PC-3 (cell line): ENCODE data around the gene MIER1. TPM values are rescaled to one million over a fixed set of nuclear protein-coding genes. Genes with fewer than 3 reads are reported as not detected.

Experiments
- ATAC-seq: fragments of 200-7000 bp; cut with Tn5 transposase; 2 replicates; pipeline ENCODE4 v1.9.1; 2020; ENCODE audit warnings: mild to moderate bottlenecking, moderate library complexity
- BruUV-seq: library from RNA; stranded (reverse); fragments of 400-500 nt; replicated peaks from 2 replicates; lab custom pipeline; 2021; lab: Mats Ljungman, UMichigan
- CTCF ChIA-PET: fragments of 300-600 bp; sonication (Branson Sonifier 250); formaldehyde crosslinking; loops from one replicate; lab custom pipeline; 2022; ENCODE audit warnings: antibody characterized with exemption; lab: Charles Lee
- POLR2A ChIA-PET: fragments of 300-600 bp; sonication (Branson Sonifier 250); formaldehyde crosslinking; loops from one replicate; lab custom pipeline; 2022; ENCODE audit warnings: antibody characterized with exemption; ENCODE audit not compliant: unreplicated experiment; lab: Charles Lee
- DNase-seq: peaks from one replicate; pipeline ENCODE4 v3.0.0-alpha.2; 2015
- H2AFZ ChIP-seq: fragments of 300-600 bp; sonication (generic); 2 replicates; pipeline ENCODE4 v1.6.0; 2016; ENCODE audit warnings: antibody characterized with exemption, low read length
- H3F3A ChIP-seq: fragments of 300-600 bp; sonication (generic); one replicate; pipeline ENCODE4 v1.6.0; 2017; ENCODE audit warnings: antibody characterized with exemption, low read length, control low read depth, mild to moderate bottlenecking; ENCODE audit not compliant: unreplicated experiment
- H3K27ac ChIP-seq: fragments of 300-600 bp; sonication (generic); 2 replicates; pipeline ENCODE4 v1.5.1; 2016; ENCODE audit warnings: mild to moderate bottlenecking, low read length
- H3K27me3 ChIP-seq: fragments of 300-600 bp; sonication (generic); 2 replicates; pipeline ENCODE4 v1.6.1; 2016; ENCODE audit warnings: low read length, mixed read lengths
- H3K36me3 ChIP-seq: fragments of 300-600 bp; sonication (generic); 2 replicates; pipeline ENCODE4 v1.6.1; 2016; ENCODE audit warnings: low read depth, mixed run types, low read length, mixed read lengths
- H3K4me1 ChIP-seq: fragments of 300-600 bp; sonication (generic); 2 replicates; pipeline ENCODE4 v1.5.1; 2016; ENCODE audit warnings: low read length; ENCODE audit not compliant: insufficient read depth
- H3K4me2 ChIP-seq: fragments of 300-600 bp; sonication (generic); 2 replicates; pipeline ENCODE4 v1.6.0; 2016; ENCODE audit warnings: low read length
- H3K4me3 ChIP-seq: fragments of 300-600 bp; sonication (generic); 2 replicates; pipeline ENCODE4 v1.5.1; 2016; ENCODE audit warnings: mild to moderate bottlenecking, low read length, mixed read lengths
- H3K79me2 ChIP-seq: fragments of 300-600 bp; sonication (generic); 2 replicates; pipeline ENCODE4 v1.6.1; 2017; ENCODE audit warnings: low read length, mixed read lengths
- H3K9ac ChIP-seq: fragments of 300-600 bp; sonication (generic); 2 replicates; pipeline ENCODE4 v1.6.0; 2016; ENCODE audit warnings: mild to moderate bottlenecking, low read length
- H3K9me2 ChIP-seq: fragments of 300-600 bp; sonication (generic); replicated peaks from 2 replicates; pipeline ENCODE4 v1.6.1; 2016; ENCODE audit warnings: mixed run types, low read length, mixed read lengths
- H3K9me3 ChIP-seq: fragments of 300-600 bp; sonication (generic); 2 replicates; pipeline ENCODE4 v1.6.1; 2016; ENCODE audit warnings: low read length, mixed read lengths
- H4K20me1 ChIP-seq: fragments of 300-600 bp; sonication (generic); 2 replicates; pipeline ENCODE4 v1.6.1; 2016; ENCODE audit warnings: low read length, mixed read lengths
- CTCF ChIP-seq: fragments of 300-600 bp; sonication (generic); conservative IDR thresholded peaks from 2 replicates; pipeline ENCODE4 v1.5.1; 2017; ENCODE audit warnings: antibody characterized with exemption, low read depth, mild to moderate bottlenecking, low read length
- EZH2 ChIP-seq: fragments of 300-600 bp; sonication (generic); IDR thresholded peaks from one replicate; pipeline ENCODE4 v1.6.1; 2017; ENCODE audit warnings: antibody characterized with exemption, mild to moderate bottlenecking, low read length; ENCODE audit not compliant: unreplicated experiment
- EZH2phosphoT487 ChIP-seq: fragments of 300-600 bp; sonication (generic); IDR thresholded peaks from 2 replicates; pipeline ENCODE4 v1.6.1; 2018; ENCODE audit warnings: mild to moderate bottlenecking, antibody characterized with exemption, low read length, borderline replicate concordance
- intact Hi-C: fragments of 100-400 bp; cut with micrococcal nuclease; formaldehyde crosslinking; loops from 2 replicates; pipeline ENCODE4 v1.9.0; 2023
- total RNA-seq: library from RNA; depleted of rRNA; stranded (reverse); fragments of >200 nt; gene quantifications from 2 replicates; pipeline ENCODE4 v1.2.3, GENCODE V29; 2014

MIER1 gene
- total RNA-seq, 1 experiment from 2014 or later: 11.8 TPM

GRCh38 chr1:66933887-66934700 is 9.3 kb downstream of the MIER1 start:
- Histone ChIP-seq H3K36me3 (no peaks in the 10 kb centered on the region), H3K9me2 (no peaks in the 10 kb centered on the region), H3K9me3 (no peaks in the 10 kb centered on the region), H3F3A (no peaks in the 10 kb centered on the region), H3K4me3 (peak overlapping the region; percentile 88), H3K4me2 (peak overlapping the region; percentile 97), H2AFZ (no peak overlapping the region), H4K20me1 (peaks cover 18% of the 10 kb centered on the region), H3K27ac (peak overlapping the region; percentile 1; the same call in 1 of the 2 replicates), H3K27me3 (no peaks in the 10 kb centered on the region), H3K79me2 (peaks cover 87% of the 10 kb centered on the region), H3K9ac (peak overlapping the region; percentile 86), H3K4me1 (peaks cover 41% of the 10 kb centered on the region)
- ATAC-seq (no peak), DNase-seq (peak; percentile 35)
- ChIA-PET CTCF (no interaction called here), POLR2A (interaction anchor here (0.6 kb wide), 2 partner anchors 72 to 503 kb away, joined by 3 to 6 read pairs; no protein-coding TSS in a partner anchor)
- BruUV-seq: no TSS peak
- no peak for TF ChIP-seq CTCF
- no peak for TF ChIP-seq EZH2phosphoT487
- no peak for TF ChIP-seq EZH2
- intact Hi-C loops: loop anchor here (2.0 to 5.0 kb wide), 4 partner anchors 47 to 1512 kb away; partner anchors contain the start of genes LEPR, LEPROT and SLC35D1

- Histone ChIP-seq H3K9me3 (no peaks in the 10 kb centered on the region), H3K79me2 (peaks cover 100% of the 10 kb centered on the region), H3F3A (no peaks in the 10 kb centered on the region), H3K9ac (no peak overlapping the region), H3K27me3 (no peaks in the 10 kb centered on the region), H3K4me2 (no peak overlapping the region), H3K27ac (no peak overlapping the region), H3K9me2 (no peaks in the 10 kb centered on the region), H4K20me1 (peaks cover 19% of the 10 kb centered on the region; the same call in 1 of the 2 replicates), H2AFZ (no peak overlapping the region), H3K4me3 (no peak overlapping the region), H3K4me1 (peaks cover 30% of the 10 kb centered on the region), H3K36me3 (peaks cover 10% of the 10 kb centered on the region)
- intact Hi-C loops: no loop called here
- no TSS peak for BruUV-seq
- DNase-seq (no peak), ATAC-seq (no peak)
- no peak for TF ChIP-seq EZH2phosphoT487
- CTCF ChIA-PET: no interaction called here
- POLR2A ChIA-PET: no interaction called here
Measured at GRCh38 chr1:66937529-66938234, 12.9 kb downstream of the MIER1 start.

- no peak overlapping the region for H3K4me3 ChIP-seq
- peaks cover 97% of the 10 kb centered on the region for H3K79me2 ChIP-seq
- BruUV-seq: no TSS peak
- ATAC-seq: peak; percentile 39
- no peak overlapping the region for H3K4me2 ChIP-seq
- CTCF ChIA-PET: no interaction called here
- H3K9me2 ChIP-seq: no peaks in the 10 kb centered on the region
- H3K27me3 ChIP-seq: no peaks in the 10 kb centered on the region
- no peak for DNase-seq
- H3F3A ChIP-seq: no peaks in the 10 kb centered on the region
- H3K4me1 ChIP-seq: peaks cover 21% of the 10 kb centered on the region
- TF ChIP-seq EZH2phosphoT487 (no peak), CTCF (no peak), EZH2 (no peak)
- intact Hi-C loops: no loop called here
- no peak overlapping the region for H3K9ac ChIP-seq
- POLR2A ChIA-PET: no interaction called here
- H3K27ac ChIP-seq: no peak overlapping the region
- H3K9me3 ChIP-seq: no peaks in the 10 kb centered on the region
- H3K36me3 ChIP-seq: peaks cover 10% of the 10 kb centered on the region
- H4K20me1 ChIP-seq: peaks cover 15% of the 10 kb centered on the region; the same call in 1 of the 2 replicates
- H2AFZ ChIP-seq: no peak overlapping the region
Measured at GRCh38 chr1:66938613-66939012, 13.8 kb downstream of the MIER1 start.
